ENCODE results near the gene CENPC.

Gene CENPC

DNA sequence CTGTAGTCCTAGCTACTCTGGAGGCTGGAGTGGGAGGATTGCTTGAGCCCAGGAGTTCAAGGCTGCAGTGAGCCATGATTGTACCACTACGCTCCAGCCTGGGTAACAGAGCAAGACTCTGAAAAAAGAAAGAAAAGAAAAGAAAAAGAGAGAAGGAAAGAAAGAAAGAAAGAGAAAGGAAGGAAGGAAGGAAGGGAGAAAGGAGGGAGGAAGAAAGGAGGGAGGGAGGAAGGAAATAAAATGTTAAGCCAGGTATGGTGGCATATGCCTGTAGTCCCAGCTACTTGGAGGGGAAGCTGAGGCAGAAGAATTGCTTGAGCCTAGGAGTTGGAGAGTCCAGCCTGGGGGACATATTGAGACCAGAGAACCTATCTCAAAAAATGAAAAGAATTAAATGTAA lies 25.2 kb upstream of the CENPC start:
- Histone ChIP-seq H3K18ac (ENCODE audit: low read length) (no peak overlapping the region), H3K4me3 (ENCODE audit: low read depth, low read length) (no peak overlapping the region), H2BK5ac (ENCODE audit: low read depth, low read length, poor library complexity) (no peak overlapping the region), H3K23ac (ENCODE audit: low read length) (no peak overlapping the region), H2AFZ (ENCODE audit: insufficient read depth, low read length, poor library complexity) (no peak overlapping the region), H2AK5ac (ENCODE audit: low read length) (no peak overlapping the region), H3K4ac (ENCODE audit: low read depth, low read length) (no peak overlapping the region), H3K79me2 (ENCODE audit: control insufficient read depth, insufficient read depth, low read length, poor library complexity) (no peaks in the 10 kb centered on the region), H3K4me2 (ENCODE audit: low read length) (no peak overlapping the region), H3K36me3 (ENCODE audit: control insufficient read depth in 1 of 2, insufficient read depth in 2 of 2, low read length in 2 of 2) (no peaks in the 10 kb centered on the region), H2BK12ac (ENCODE audit: low read length) (no peak overlapping the region), H3K27me3 (ENCODE audit: insufficient read depth, low read length) (no peaks in the 10 kb centered on the region), H3K9ac (ENCODE audit: low read length) (no peak overlapping the region), H4K8ac (ENCODE audit: low read depth, low read length) (no peak overlapping the region), H3K79me1 (ENCODE audit: low read length) (no peaks in the 10 kb centered on the region), H4K91ac (ENCODE audit: low read depth, low read length) (no peak overlapping the region), H3K4me1 (ENCODE audit: control insufficient read depth in 1 of 2, insufficient read depth in 2 of 2, low read length in 2 of 2) (no peaks in the 10 kb centered on the region), H3K9me3 (ENCODE audit: insufficient read depth, low read depth, low read length) (no peaks in the 10 kb centered on the region), H3K27ac (ENCODE audit: low read depth, low read length) (no peak overlapping the region), H2BK120ac (ENCODE audit: insufficient read depth, low read length, poor library complexity) (no peak overlapping the region), H4K12ac (ENCODE audit: low read depth, low read length) (no peak overlapping the region), H3K14ac (ENCODE audit: low read length) (no peak overlapping the region)
- no peak for DNase-seq
- whole genome bisulfite sequencing (ENCODE audit: extremely low coverage, insufficient coverage, insufficient read length): no CpG with 5 or more reads among the region's 1 CpG

DNA sequence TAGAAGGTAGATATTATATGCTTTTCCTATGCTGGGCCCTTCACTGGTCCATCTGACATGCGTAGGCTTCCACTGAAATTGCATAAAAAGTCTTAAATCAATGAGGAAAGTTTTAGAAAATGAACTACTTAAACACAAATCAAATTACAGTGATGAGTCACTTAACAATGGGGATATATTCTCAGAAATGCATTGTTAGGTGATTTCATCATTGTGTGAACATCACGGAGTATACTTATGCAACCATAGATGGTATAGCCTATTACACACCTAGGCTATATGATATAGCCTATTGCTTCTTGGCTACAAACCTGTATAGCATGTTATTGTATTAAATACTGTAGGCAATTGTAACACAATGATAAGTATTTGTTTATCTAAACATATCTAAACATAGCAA lies 23.5 kb upstream of the CENPC start:
- Histone ChIP-seq H3K23ac (ENCODE audit: low read length) (no peak overlapping the region), H4K12ac (ENCODE audit: low read depth, low read length) (no peak overlapping the region), H3K4ac (ENCODE audit: low read depth, low read length) (no peak overlapping the region), H3K27ac (ENCODE audit: low read depth, low read length) (no peak overlapping the region), H3K27me3 (ENCODE audit: insufficient read depth, low read length) (no peaks in the 10 kb centered on the region), H3K9ac (ENCODE audit: low read length) (no peak overlapping the region), H3K4me3 (ENCODE audit: low read depth, low read length) (no peak overlapping the region), H3K4me2 (ENCODE audit: low read length) (no peak overlapping the region), H2BK12ac (ENCODE audit: low read length) (no peak overlapping the region), H2AK5ac (ENCODE audit: low read length) (no peak overlapping the region), H4K8ac (ENCODE audit: low read depth, low read length) (no peak overlapping the region), H3K18ac (ENCODE audit: low read length) (no peak overlapping the region), H3K79me2 (ENCODE audit: control insufficient read depth, insufficient read depth, low read length, poor library complexity) (no peaks in the 10 kb centered on the region), H3K4me1 (ENCODE audit: control insufficient read depth in 1 of 2, insufficient read depth in 2 of 2, low read length in 2 of 2) (no peaks in the 10 kb centered on the region), H2BK5ac (ENCODE audit: low read depth, low read length, poor library complexity) (no peak overlapping the region), H2AFZ (ENCODE audit: insufficient read depth, low read length, poor library complexity) (no peak overlapping the region), H3K14ac (ENCODE audit: low read length) (no peak overlapping the region), H3K9me3 (ENCODE audit: insufficient read depth, low read depth, low read length) (no peaks in the 10 kb centered on the region), H3K36me3 (ENCODE audit: control insufficient read depth in 1 of 2, insufficient read depth in 2 of 2, low read length in 2 of 2) (no peaks in the 10 kb centered on the region), H2BK120ac (ENCODE audit: insufficient read depth, low read length, poor library complexity) (no peak overlapping the region), H3K79me1 (ENCODE audit: low read length) (no peaks in the 10 kb centered on the region), H4K91ac (ENCODE audit: low read depth, low read length) (no peak overlapping the region)
- peak in 1 of 2 donors; percentile 33 for DNase-seq
- WGBS (ENCODE audit: extremely low coverage, insufficient coverage, insufficient read length): no CpG with 5 or more reads among the region's 2 CpGs

DNA sequence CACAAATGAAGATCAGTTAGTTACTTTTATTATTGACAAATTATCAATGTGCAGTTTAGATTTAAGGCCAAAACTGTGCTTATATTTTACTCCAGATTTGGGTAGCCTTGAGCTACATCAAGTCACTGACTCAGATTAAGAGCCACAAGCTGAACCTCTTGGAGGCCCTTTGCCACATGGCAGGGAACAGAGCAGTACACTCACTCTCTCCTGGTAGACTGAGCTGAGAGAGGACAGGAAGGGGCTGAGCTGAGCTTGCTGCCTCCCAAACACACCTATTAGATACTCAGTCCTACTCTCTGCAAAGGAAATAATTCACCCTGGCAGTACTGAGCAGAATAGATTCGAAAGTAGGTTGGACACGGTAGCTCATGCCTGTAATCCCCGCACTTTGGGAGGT lies 21.0 kb upstream of the CENPC start:
- H3K4me2 ChIP-seq (ENCODE audit: low read length): no peak overlapping the region
- H3K27me3 ChIP-seq (ENCODE audit: insufficient read depth, low read length): no peaks in the 10 kb centered on the region
- no peaks in the 10 kb centered on the region for H3K36me3 ChIP-seq (ENCODE audit: control insufficient read depth in 1 of 2, insufficient read depth in 2 of 2, low read length in 2 of 2)
- no peaks in the 10 kb centered on the region for H3K4me1 ChIP-seq (ENCODE audit: control insufficient read depth in 1 of 2, insufficient read depth in 2 of 2, low read length in 2 of 2)
- H4K12ac ChIP-seq (ENCODE audit: low read depth, low read length): no peak overlapping the region
- no peaks in the 10 kb centered on the region for H3K79me2 ChIP-seq (ENCODE audit: control insufficient read depth, insufficient read depth, low read length, poor library complexity)
- H3K9ac ChIP-seq (ENCODE audit: low read length): no peak overlapping the region
- no peak overlapping the region for H4K8ac ChIP-seq (ENCODE audit: low read depth, low read length)
- H3K18ac ChIP-seq (ENCODE audit: low read length): no peak overlapping the region
- no peak overlapping the region for H3K14ac ChIP-seq (ENCODE audit: low read length)
- no peak overlapping the region for H2AK5ac ChIP-seq (ENCODE audit: low read length)
- no CpG with 5 or more reads among the region's 3 CpGs for WGBS (ENCODE audit: extremely low coverage, insufficient coverage, insufficient read length)
- H3K23ac ChIP-seq (ENCODE audit: low read length): no peak overlapping the region
- H2BK120ac ChIP-seq (ENCODE audit: insufficient read depth, low read length, poor library complexity): no peak overlapping the region
- H2AFZ ChIP-seq (ENCODE audit: insufficient read depth, low read length, poor library complexity): no peak overlapping the region
- H2BK12ac ChIP-seq (ENCODE audit: low read length): no peak overlapping the region
- H4K91ac ChIP-seq (ENCODE audit: low read depth, low read length): no peak overlapping the region
- H3K27ac ChIP-seq (ENCODE audit: low read depth, low read length): no peak overlapping the region
- H3K4me3 ChIP-seq (ENCODE audit: low read depth, low read length): no peak overlapping the region
- H2BK5ac ChIP-seq (ENCODE audit: low read depth, low read length, poor library complexity): no peak overlapping the region
- DNase-seq: no peak
- H3K9me3 ChIP-seq (ENCODE audit: insufficient read depth, low read depth, low read length): no peaks in the 10 kb centered on the region
- no peak overlapping the region for H3K4ac ChIP-seq (ENCODE audit: low read depth, low read length)
- H3K79me1 ChIP-seq (ENCODE audit: low read length): no peaks in the 10 kb centered on the region

DNA sequence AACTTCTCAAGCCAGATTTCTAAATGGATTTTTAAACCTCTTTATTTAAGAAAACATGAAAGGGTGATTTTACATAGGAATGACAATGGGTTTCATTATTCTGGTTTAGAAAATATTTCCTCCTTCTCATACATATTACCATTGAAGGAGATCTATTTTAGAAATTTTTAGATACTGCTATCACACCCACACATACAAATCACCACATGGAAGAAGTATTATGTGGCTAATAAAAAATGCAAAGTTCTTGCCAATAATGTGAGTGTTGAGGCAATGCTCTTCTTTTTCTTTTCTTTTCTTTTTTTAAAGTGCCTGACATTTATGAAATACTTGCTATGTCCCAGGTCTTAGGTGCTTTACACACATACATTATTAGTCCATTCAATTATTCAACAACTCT lies 20.0 kb upstream of the CENPC start:
- no peak overlapping the region for H3K23ac ChIP-seq (ENCODE audit: low read length)
- H3K27ac ChIP-seq (ENCODE audit: low read depth, low read length): no peak overlapping the region
- H2BK120ac ChIP-seq (ENCODE audit: insufficient read depth, low read length, poor library complexity): no peak overlapping the region
- H3K4me3 ChIP-seq (ENCODE audit: low read depth, low read length): no peak overlapping the region
- no peak overlapping the region for H2AFZ ChIP-seq (ENCODE audit: insufficient read depth, low read length, poor library complexity)
- no peaks in the 10 kb centered on the region for H3K36me3 ChIP-seq (ENCODE audit: control insufficient read depth in 1 of 2, insufficient read depth in 2 of 2, low read length in 2 of 2)
- no peak overlapping the region for H2AK5ac ChIP-seq (ENCODE audit: low read length)
- no peaks in the 10 kb centered on the region for H3K27me3 ChIP-seq (ENCODE audit: insufficient read depth, low read length)
- H2BK12ac ChIP-seq (ENCODE audit: low read length): no peak overlapping the region
- H3K4me2 ChIP-seq (ENCODE audit: low read length): no peak overlapping the region
- no peak overlapping the region for H2BK5ac ChIP-seq (ENCODE audit: low read depth, low read length, poor library complexity)
- no peak overlapping the region for H4K8ac ChIP-seq (ENCODE audit: low read depth, low read length)
- no peak overlapping the region for H4K91ac ChIP-seq (ENCODE audit: low read depth, low read length)
- DNase-seq: no peak
- H3K9me3 ChIP-seq (ENCODE audit: insufficient read depth, low read depth, low read length): no peaks in the 10 kb centered on the region
- H3K79me1 ChIP-seq (ENCODE audit: low read length): no peaks in the 10 kb centered on the region
- H4K12ac ChIP-seq (ENCODE audit: low read depth, low read length): no peak overlapping the region
- no peaks in the 10 kb centered on the region for H3K79me2 ChIP-seq (ENCODE audit: control insufficient read depth, insufficient read depth, low read length, poor library complexity)
- H3K4me1 ChIP-seq (ENCODE audit: control insufficient read depth in 1 of 2, insufficient read depth in 2 of 2, low read length in 2 of 2): no peaks in the 10 kb centered on the region
- no peak overlapping the region for H3K4ac ChIP-seq (ENCODE audit: low read depth, low read length)
- H3K9ac ChIP-seq (ENCODE audit: low read length): no peak overlapping the region
- H3K18ac ChIP-seq (ENCODE audit: low read length): no peak overlapping the region
- H3K14ac ChIP-seq (ENCODE audit: low read length): no peak overlapping the region

DNA sequence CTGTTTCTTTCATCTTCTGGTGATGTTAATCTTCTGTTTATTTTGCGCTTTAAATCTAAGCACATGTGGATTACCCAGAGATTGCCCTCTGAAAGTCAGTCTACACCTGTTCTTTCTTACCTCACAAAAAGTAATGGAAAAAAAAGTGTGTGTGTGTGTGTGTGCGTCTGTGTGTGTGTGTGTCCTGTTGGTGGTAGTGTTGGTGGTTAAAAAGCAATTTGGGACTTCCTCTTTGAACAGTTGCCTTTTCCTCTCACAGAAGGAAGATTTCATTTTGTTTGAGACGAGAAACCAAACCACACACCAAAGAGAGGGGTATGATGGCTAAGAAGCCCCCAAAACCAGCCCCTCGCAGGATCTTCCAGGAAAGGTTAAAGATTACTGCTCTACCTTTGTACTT lies 13.2 kb upstream of the CENPC start, which contains the start of gene STAP1:
STAP1 (plus strand) TSS at position 235 of the 400 bp plus-strand sequence; CDS start at position 318, 83 bp downstream.
- Histone ChIP-seq H3K36me3 (ENCODE audit: control insufficient read depth in 1 of 2, insufficient read depth in 2 of 2, low read length in 2 of 2) (no peaks in the 10 kb centered on the region), H3K4me2 (ENCODE audit: low read length) (no peak within 1 kb of the TSS), H3K4ac (ENCODE audit: low read depth, low read length) (no peak within 1 kb of the TSS), H3K14ac (ENCODE audit: low read length) (no peak within 1 kb of the TSS), H3K27me3 (ENCODE audit: insufficient read depth, low read length) (no peaks in the 10 kb centered on the region), H3K18ac (ENCODE audit: low read length) (no peak within 1 kb of the TSS), H3K79me1 (ENCODE audit: low read length) (no peaks in the 10 kb centered on the region), H3K4me3 (ENCODE audit: low read depth, low read length) (no peak within 1 kb of the TSS), H2BK12ac (ENCODE audit: low read length) (no peak within 1 kb of the TSS), H2BK120ac (ENCODE audit: insufficient read depth, low read length, poor library complexity) (no peak within 1 kb of the TSS), H3K9me3 (ENCODE audit: insufficient read depth, low read depth, low read length) (no peaks in the 10 kb centered on the region), H3K79me2 (ENCODE audit: control insufficient read depth, insufficient read depth, low read length, poor library complexity) (no peaks in the 10 kb centered on the region), H3K9ac (ENCODE audit: low read length) (no peak within 1 kb of the TSS), H4K91ac (ENCODE audit: low read depth, low read length) (no peak within 1 kb of the TSS), H2BK5ac (ENCODE audit: low read depth, low read length, poor library complexity) (no peak within 1 kb of the TSS), H3K4me1 (ENCODE audit: control insufficient read depth in 1 of 2, insufficient read depth in 2 of 2, low read length in 2 of 2) (no peaks in the 10 kb centered on the region), H2AK5ac (ENCODE audit: low read length) (no peak within 1 kb of the TSS), H2AFZ (ENCODE audit: insufficient read depth, low read length, poor library complexity) (no peak within 1 kb of the TSS), H3K23ac (ENCODE audit: low read length) (no peak within 1 kb of the TSS), H4K12ac (ENCODE audit: low read depth, low read length) (no peak within 1 kb of the TSS), H4K8ac (ENCODE audit: low read depth, low read length) (no peak within 1 kb of the TSS), H3K27ac (ENCODE audit: low read depth, low read length) (no peak within 1 kb of the TSS)
- DNase-seq: no peak
- no CpG with 5 or more reads among the region's 4 CpGs for WGBS (ENCODE audit: extremely low coverage, insufficient coverage, insufficient read length)
